NCI-H2029 treated with DMSO at 0.1 percent for 48 hours (cell line): ENCODE measurements around the gene BICDL2.

ENCODE experiments used
- DNase-seq: peaks from one replicate; lab custom pipeline; 2025; lab: John Stamatoyannopoulos, UW

BICDL2 gene

GRCh38 chr16:2985462-2985861 lies 51.3 kb downstream of the BICDL2 start:
- DNase-seq = no peak

GRCh38 chr16:2983706-2984136 lies 53.0 kb downstream of the BICDL2 start:
- no peak for DNase-seq

- no peak for DNase-seq
Measured at GRCh38 chr16:2982402-2982801, 54.3 kb downstream of the BICDL2 start.

- no peak for DNase-seq
Measured at GRCh38 chr16:2981899-2982250, 54.9 kb downstream of the BICDL2 start.

DNA sequence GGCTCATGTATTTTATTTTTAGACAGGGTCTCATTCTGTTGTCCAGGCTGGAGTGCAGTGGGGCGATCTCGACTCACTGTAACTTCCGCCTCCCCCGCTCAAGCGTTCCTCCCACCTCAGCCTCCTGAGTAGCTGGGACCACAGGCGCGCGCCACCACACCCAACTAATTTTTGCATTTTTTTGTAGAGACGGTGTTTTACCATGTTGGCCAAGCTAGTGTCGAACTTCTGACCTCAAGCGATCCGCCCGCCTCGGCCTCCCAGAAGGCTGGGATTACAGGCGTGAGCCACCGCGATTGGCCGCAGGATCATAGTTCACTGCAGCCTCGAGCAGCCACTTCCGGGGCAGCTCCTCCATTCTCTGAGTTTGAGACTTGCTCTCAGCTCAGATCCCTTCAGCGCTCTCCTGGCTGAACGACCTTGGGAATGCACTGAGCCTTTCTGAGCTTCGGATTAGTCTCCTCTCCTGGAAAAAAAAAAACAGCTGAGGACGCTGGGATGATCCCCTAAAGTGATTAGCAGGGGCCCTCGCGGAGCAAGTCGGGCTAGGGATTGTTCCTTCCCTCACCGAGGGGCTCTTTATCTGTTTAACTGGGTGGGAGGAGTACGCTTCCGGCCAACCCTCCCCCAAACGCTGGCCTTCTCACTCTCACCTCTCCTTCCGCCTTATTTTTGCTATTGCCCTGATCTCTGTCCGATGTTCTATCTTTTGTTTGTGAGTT lies 55.4 kb downstream of the BICDL2 start:
- DNase-seq = no peak

GRCh38 chr16:2980227-2981176 lies 56.2 kb downstream of the BICDL2 start, which contains the start of gene PKMYT1:
Gene PKMYT1 (minus strand): TSS chr16:2980446. CDS start chr16:2979657, 789 bp downstream.
- peak; percentile 54 for DNase-seq

DNA sequence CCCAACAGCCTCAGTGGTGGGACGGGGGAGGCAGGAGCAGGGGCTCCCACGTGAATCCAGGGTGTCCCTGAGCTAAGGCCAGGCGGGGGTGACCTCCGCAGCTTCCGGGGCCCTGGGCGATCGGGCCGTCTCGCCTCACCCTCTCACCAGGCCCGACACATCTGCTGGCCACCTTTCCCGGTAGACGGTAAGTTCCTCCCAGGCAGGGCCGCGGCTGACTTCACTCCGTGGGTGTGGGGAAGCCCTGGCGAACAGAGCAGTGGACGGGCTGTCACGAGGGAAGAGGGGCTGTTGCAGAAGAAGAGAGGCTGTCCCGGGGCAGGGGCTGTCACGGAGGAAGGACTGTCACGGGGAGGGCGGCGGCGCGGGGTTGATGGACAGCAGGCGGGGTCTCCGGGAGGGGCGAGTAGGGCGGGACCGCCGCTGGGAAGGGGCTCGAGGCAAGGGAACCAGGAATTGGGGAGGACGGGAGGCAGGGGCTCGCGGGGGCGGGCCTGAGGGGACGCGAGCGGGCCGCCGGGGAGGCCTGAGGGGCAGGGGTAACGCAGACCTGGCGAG lies 57.0 kb downstream of the BICDL2 start:
- DNase-seq = no peak
